ENCODE results near the gene DHX35. TPM values are rescaled to one million over a fixed set of nuclear protein-coding genes. Genes with fewer than 3 reads are reported as not detected.

The DHX35 gene
- total and polyA plus RNA-seq, 2 of the 4 experiments (the other 2 are of a cell fraction), result 9.1 to 13.5 TPM

GRCh38 chr20:39089029-39089428, 126.9 kb downstream of the DHX35 start:
- Histone ChIP-seq H2BK15ac (ENCODE audit: low read depth, low read length) (no peak overlapping the region), H3K9me3 (ENCODE audit: control insufficient read depth, insufficient read depth, low read length) (peaks cover 2% of the 10 kb centered on the region; the same call in 1 of the 2 replicates), H4K5ac (ENCODE audit: low read depth, low read length) (no peak overlapping the region), H3K36me3 (ENCODE audit: control insufficient read depth, insufficient read depth, low read length) (no peaks in the 10 kb centered on the region), H3K18ac (ENCODE audit: low read depth, low read length) (no peak overlapping the region), H3K27ac (ENCODE audit: insufficient read depth, low read length) (no peak overlapping the region), H2AK5ac (ENCODE audit: low read depth, low read length) (no peak overlapping the region), H3K14ac (replicated peaks; ENCODE audit: low read depth, low read length) (no peak overlapping the region), H2BK120ac (ENCODE audit: low read depth, low read length) (no peak overlapping the region), H3K9me1 (ENCODE audit: insufficient read depth, low read length) (no peaks in the 10 kb centered on the region), H3K27me3 (ENCODE audit: control insufficient read depth, insufficient read depth, low read length) (peaks cover 1% of the 10 kb centered on the region), H3K9ac (ENCODE audit: low read depth, low read length) (no peak overlapping the region), H3K23ac (ENCODE audit: low read depth, low read length) (no peak overlapping the region), H3K4me1 (ENCODE audit: control insufficient read depth, insufficient read depth, low read length) (no peaks in the 10 kb centered on the region), H3K4me3 (ENCODE audit: insufficient read depth, low read depth, low read length) (no peak overlapping the region), H4K91ac (ENCODE audit: insufficient read depth, low read depth, low read length) (no peak overlapping the region), H3K56ac (ENCODE audit: extremely low read depth, insufficient read depth, low read length) (no peak overlapping the region), H3K4ac (ENCODE audit: low read depth, low read length) (no peak overlapping the region), H4K20me1 (ENCODE audit: insufficient read depth, low read length) (no peaks in the 10 kb centered on the region), H2AK9ac (replicated peaks; ENCODE audit: low read depth, low read length, poor library complexity) (no peak overlapping the region), H2BK20ac (ENCODE audit: low read depth, low read length) (no peak overlapping the region), H2AFZ (replicated peaks; ENCODE audit: low read length, poor library complexity) (no peak overlapping the region), H3K4me2 (ENCODE audit: low read depth, low read length) (no peak overlapping the region), H4K8ac (ENCODE audit: low read depth in 2 of 2, low read length in 2 of 2) (no peak overlapping the region), H3K79me1 (ENCODE audit: low read depth in 1 of 2, low read length in 2 of 2) (no peaks in the 10 kb centered on the region), H2BK5ac (ENCODE audit: low read depth, low read length, poor library complexity, severe bottlenecking) (no peak overlapping the region)
- dilution Hi-C loops (cut with HindIII; ENCODE audit: low sequenced_read_pairs, unreplicated experiment), result no loop called here
- DNase-seq, result no peak
- POLR2A ChIA-PET (ENCODE audit: unreplicated experiment), result no interaction called here
- BruUV-seq (replicated peaks), result no TSS peak
- in situ Hi-C loops (cut with MboI; ENCODE audit: low sequenced_read_pairs), result no loop called here
- no CpG with 5 or more reads among the region's 1 CpG for WGBS, 2 experiments (ENCODE audit: extremely low coverage in 2 of 2, insufficient read length in 1 of 2)
- no peak for TF ChIP-seq MAZ (IDR thresholded peaks at IDR 0.05; ENCODE audit: borderline replicate concordance, low read depth, low read length)
- TF ChIP-seq ELK1 (IDR thresholded peaks at IDR 0.05; ENCODE audit: borderline replicate concordance, low read depth, low read length), result no peak
- TF ChIP-seq, protein P1, sequence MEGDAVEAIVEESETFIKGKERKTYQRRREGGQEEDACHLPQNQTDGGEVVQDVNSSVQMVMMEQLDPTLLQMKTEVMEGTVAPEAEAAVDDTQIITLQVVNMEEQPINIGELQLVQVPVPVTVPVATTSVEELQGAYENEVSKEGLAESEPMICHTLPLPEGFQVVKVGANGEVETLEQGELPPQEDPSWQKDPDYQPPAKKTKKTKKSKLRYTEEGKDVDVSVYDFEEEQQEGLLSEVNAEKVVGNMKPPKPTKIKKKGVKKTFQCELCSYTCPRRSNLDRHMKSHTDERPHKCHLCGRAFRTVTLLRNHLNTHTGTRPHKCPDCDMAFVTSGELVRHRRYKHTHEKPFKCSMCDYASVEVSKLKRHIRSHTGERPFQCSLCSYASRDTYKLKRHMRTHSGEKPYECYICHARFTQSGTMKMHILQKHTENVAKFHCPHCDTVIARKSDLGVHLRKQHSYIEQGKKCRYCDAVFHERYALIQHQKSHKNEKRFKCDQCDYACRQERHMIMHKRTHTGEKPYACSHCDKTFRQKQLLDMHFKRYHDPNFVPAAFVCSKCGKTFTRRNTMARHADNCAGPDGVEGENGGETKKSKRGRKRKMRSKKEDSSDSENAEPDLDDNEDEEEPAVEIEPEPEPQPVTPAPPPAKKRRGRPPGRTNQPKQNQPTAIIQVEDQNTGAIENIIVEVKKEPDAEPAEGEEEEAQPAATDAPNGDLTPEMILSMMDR (conservative IDR thresholded peaks at IDR 0.05; ENCODE audit: low read depth, low read length), result no peak
- TF ChIP-seq, protein P2, sequence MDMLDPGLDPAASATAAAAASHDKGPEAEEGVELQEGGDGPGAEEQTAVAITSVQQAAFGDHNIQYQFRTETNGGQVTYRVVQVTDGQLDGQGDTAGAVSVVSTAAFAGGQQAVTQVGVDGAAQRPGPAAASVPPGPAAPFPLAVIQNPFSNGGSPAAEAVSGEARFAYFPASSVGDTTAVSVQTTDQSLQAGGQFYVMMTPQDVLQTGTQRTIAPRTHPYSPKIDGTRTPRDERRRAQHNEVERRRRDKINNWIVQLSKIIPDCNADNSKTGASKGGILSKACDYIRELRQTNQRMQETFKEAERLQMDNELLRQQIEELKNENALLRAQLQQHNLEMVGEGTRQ (IDR thresholded peaks at IDR 0.05; ENCODE audit: low read depth, low read length), result no peak
- no peak for TF ChIP-seq CHD1 (IDR thresholded peaks at IDR 0.05; ENCODE audit: low read depth, low read length)
- no peak for TF ChIP-seq RFX5 (IDR thresholded peaks at IDR 0.05; ENCODE audit: low read depth, low read length)
- no peak for TF ChIP-seq MAFK (IDR thresholded peaks at IDR 0.05; ENCODE audit: low read depth, low read length)
- TF ChIP-seq BHLHE40 (IDR thresholded peaks at IDR 0.05; ENCODE audit: low read depth, low read length), result no peak
- no peak for TF ChIP-seq SMC3 (IDR thresholded peaks at IDR 0.05; ENCODE audit: low read depth, low read length)
- no peak for TF ChIP-seq RAD21 (IDR thresholded peaks at IDR 0.05; ENCODE audit: low read length)
- no peak for TF ChIP-seq RCOR1 (IDR thresholded peaks at IDR 0.05; ENCODE audit: insufficient replicate concordance, low read length)
- no peak for TF ChIP-seq POLR2A (IDR thresholded peaks at IDR 0.05; ENCODE audit: low read depth, low read length)
- TF ChIP-seq FOS (IDR thresholded peaks at IDR 0.05; ENCODE audit: low read depth, low read length), result no peak
- TF ChIP-seq CEBPB (IDR thresholded peaks at IDR 0.05; ENCODE audit: low read depth, low read length), result no peak
- TF ChIP-seq NFE2L2 (IDR thresholded peaks at IDR 0.05; ENCODE audit: low read depth, low read length), result no peak
- CTCF ChIA-PET, result interaction anchor here (0.7 kb wide), 1 partner anchor 13 kb away, joined by 3 read pairs; no protein-coding TSS in a partner anchor
- intact Hi-C loops (cut with micrococcal nuclease), result no loop called here
- no peak for ATAC-seq (ENCODE audit: low read depth)

All from IMR-90 (cell line).